Activated CD4-positive, alpha-beta T cell treated with anti-CD3 and anti-CD28 coated beads, Interleukin-2, amount 50 U/mL, for 4 hours (primary cell): Measurements from ENCODE around the gene CFAP99.
A peak's percentile ranks its signal among the peaks of the same experiment; 100 is the strongest.
"Not testable (repeated sequence)": the region's sequence is repeated elsewhere in the genome, so short reads cannot be mapped to it uniquely, and the experiment has no call there.

Experiments
- DNase-seq, 2 experiments: peaks; one replicate each; pipeline ENCODE4 v3.0.0-alpha.2; 2020

CFAP99 gene

DNA sequence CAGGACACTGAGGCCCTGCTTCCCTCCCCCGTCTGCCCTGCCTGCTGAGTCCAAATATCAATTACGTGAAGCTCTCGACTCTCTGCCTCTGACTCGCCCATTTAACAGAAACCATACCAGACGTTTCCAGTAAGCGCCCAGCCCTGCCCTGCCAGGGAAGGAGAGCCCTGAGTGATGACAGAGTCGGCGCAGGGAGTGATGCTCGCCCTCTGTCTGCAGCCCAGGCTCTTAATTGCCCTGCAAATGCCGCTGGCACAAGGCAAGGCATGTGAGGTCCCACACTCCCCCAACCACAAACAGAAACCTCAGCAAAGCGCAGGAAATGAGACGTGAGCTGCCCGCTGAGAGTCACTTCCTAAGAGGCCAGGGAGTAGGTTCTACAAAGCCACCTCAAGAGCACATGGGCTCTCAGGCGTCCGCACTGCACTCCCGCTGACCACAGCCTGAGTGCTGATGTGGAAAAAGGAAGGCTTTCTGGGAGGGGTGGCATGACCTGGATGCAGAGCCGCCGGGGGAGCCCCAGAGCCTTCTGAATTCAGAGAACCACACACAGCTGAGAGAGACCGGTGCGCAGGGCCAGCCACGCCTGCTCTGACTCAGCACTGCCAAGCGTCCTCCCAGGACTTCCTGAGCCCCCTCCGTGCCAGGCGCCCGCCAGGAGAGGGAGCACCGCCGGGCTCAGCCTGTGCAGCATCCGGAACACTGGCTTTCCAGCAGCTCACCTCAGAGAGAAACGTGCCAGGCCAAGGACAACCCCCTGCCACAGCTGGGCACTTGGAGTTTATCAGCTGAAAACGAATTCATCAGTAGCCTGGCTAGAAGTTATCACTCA lies 5.7 kb upstream of the CFAP99 start:
- peak; percentile 82 to 85 for DNase-seq

DNA sequence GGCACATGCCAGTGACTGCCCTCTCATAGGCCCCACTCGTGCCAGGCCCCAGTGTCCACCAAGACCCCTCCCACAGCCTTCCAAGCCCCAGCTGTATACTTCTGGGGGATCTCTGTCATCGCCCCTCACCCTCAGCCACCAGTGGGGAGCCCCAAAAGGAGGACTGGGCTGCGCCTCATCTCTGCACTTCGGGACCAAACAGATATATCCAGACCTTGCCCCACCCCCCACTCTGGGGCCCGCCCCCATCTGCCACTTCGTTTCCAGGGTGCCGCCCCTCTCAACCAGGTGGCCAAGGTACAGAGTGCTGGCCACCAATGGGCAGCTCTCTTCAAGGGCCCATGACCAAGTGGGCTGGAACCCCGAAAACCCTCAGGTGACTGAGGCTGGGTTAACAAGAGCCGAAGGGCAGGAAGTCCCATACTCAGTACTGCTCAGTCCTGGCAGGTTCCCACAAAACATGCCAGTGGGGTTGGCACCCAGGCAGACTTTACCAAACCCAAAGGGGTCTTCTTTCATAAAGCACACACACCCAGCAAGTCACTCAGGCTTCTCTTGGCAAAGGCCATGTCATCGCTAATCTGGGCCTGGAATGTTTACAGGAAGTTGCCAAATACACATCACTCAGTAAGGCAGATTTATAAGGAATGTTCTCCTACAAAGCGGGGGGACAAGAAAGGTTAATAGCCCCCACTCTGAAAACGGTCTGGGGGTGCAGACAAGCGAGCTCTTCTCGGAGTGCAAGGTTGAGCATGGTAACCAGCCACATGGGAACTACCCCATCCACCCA lies 4.7 kb upstream of the CFAP99 start:
- DNase-seq, result no peak

DNA sequence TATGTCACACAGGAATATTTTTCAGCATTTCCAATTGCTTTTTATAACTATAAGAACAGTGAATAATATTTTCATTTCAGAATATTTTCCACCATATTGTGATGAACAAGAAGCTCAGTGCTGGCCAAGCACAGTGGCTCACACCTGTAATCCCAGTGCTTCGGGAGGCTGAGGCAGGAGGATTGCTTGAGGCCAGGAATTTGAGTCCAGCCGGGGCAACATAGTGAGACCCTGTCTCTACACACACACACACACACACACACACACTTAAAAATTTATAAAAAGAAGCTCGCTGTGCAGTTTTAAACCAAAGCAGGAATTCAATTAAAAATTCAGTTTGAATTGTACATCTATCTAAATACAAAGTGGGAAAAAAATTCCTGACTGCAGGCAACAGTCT lies 3.5 kb upstream of the CFAP99 start:
- DNase-seq, result no peak

DNA sequence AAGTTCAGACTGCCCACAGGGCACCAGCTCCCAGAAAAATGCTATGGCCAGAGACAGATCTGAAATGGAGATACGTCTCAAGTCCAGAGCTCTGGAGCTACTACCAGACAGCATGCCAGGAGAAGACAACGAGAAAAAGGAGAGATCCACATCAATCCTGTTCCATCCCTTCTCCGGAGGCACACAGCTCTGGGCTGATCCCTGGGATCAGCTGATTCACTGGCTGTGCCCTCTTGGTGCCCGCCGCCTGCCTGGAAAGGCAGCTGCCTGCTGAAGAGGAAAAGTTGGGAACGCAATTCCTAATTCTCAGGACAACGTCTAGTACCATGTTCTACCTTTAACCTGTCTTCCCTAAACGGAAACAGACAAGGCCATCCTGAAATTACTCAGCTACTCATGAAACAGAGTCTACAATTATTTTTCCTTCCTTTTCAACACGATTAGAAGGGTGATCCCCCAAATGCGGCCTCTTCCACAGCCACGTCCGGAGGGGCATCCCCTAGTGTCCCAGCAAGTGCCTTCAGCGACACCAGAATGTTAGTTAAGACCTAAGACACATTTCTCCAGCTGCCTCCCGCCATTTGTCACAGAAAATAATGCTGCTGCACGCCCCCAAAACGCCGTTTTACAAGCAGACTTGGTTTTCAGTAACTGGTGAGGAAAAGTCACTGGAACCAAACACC lies 2.7 kb upstream of the CFAP99 start:
- DNase-seq, result no peak

DNA sequence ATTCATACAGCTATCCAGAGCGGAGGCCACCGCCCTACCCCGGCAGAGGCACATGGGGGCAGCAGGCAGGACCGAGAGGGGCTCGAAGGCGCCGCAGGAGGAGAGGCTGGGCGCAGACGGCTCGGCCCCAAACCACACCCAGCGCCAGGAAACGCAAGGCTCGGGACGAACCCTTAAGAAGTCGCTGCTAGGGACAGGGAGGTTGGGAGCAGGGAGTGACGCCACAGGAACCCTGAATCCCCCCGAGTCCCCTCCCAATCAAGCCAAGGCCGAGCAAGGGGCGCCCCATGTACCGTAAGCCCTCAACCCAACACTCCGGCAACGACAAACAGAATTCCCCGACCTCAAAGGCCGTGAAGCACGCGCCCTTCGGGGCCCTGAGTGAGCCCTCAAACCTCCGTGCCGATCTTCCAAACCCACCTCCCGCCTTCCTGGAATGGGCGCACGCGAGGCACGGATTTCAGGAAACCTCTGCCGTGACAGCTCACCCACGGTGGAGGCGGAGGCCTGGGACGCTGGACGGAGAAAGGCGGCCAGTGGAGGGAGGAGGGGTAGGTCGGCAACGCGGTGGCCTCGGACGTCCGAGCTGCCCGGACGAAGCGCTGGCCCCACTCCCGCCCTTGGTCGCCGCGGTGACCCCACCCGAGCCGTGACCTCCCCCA lies 2.1 kb upstream of the CFAP99 start:
- no peak for DNase-seq

DNA sequence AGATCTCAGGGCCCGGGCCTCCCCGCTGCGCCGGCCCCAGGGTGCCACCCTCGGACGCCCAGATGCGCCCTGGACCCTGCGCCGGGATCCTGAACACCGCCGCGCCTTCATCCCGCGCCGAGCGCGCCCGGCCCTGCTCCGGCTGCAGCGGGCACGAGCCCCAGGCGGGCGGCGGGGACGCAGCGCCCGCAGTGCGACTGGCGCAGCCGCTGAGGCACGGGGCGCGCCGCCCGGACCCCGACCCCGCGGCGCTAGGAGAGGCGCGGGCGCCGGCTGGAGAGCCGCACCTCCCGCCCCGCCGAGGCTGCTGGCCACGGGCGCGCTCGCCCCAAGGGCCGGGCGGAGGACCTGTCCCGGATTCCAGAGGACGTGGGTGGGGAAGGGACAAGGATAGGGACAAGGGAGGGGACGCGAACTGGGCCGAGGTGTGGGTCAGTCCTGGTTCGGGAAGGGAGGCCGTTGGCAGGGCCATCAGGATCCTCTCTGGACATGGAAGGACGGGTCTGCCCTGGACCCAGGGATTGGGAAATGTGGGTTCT lies 1.5 kb upstream of the CFAP99 start:
- DNase-seq, result no peak

DNA sequence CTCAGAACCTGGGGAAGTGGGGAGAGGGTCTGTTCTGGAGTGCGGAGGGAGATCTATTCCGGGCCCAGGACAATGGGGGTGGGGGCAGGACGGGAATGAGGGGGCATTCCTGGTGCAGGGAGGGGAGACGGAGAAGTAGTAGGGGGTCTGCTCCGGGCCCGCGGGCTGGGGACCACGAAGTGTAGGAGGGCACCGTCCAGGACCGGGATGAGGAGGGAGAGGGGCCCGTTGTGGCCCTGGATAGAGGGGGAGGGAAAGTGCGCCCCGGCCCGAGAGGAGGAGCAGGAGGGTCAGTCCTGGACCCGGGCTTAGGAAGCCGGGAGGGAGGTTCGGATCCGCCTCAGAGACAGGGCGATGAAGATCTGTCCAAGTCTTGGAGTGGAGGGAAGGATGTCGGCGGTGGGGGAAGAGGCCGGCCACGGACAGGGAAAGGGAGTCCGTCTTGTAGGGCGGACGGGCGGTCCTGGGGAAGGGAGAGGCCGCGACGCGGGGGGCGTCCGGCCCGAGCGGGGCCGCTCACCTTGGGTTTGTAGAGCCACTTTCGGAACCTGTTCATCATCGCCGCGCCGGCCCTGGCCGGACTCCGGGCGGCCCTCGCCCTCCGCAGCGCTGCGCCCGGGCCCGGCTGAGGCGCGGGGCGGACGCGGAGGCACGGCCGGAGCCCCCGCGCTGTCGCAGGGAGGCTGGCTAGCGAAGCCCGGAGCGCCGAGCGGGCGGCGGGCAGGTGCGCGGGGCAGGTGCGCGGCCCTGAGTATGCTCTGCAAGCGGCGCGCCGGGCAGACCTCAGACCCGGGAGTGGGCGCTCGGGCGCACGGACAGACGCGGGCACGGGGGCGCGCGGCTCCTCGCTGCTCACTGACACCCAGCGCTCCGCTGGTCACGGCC lies 748 bp upstream of the CFAP99 start, which contains the start of gene ZFYVE28:
TSS of gene ZFYVE28 (minus strand) at position 881 of the 885 bp plus-strand sequence. CDS start at position 559, 322 bp downstream.
- DNase-seq, result peak in 1 of 2 experiments; percentile 32

DNA sequence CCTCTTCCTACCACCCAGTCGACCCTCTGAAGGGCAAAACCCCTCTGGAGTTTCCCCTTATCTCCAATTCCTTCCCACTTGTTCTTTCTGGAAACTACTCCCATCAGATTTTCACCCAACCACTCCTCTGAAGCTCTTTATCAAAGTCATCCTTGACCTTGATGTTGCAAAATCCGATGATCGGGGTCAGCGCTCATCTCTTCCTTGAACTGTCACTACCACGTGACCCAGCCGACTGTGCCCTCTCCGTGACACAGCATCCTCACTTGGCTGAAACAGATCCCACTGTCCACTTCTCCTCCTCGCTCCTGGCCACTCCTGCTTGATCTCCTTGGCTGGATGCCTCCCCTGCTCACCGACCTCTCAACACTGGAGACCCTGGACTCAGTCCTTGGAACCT lies 1.1 kb downstream of the CFAP99 start:
- no peak for DNase-seq

DNA sequence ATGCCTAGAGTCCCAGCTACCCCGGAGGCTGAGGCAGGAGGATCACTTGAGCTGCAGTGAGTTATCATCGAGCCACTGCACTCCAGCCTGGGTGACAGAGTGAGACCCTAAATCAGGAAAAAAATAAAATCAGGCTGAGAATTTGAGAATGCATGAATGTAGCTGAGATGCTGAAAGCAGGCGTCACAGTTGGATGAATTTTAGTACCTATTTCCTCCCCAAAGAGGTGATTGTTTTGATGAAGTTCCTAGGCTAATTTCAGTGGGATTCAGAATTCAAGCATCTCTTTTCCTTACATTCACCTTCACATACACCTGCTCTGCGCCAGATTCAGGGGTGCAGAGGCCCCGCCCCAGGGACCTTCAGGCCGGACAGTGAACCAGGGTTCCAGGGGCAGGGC lies 3.2 kb downstream of the CFAP99 start:
- DNase-seq, result no peak

DNA sequence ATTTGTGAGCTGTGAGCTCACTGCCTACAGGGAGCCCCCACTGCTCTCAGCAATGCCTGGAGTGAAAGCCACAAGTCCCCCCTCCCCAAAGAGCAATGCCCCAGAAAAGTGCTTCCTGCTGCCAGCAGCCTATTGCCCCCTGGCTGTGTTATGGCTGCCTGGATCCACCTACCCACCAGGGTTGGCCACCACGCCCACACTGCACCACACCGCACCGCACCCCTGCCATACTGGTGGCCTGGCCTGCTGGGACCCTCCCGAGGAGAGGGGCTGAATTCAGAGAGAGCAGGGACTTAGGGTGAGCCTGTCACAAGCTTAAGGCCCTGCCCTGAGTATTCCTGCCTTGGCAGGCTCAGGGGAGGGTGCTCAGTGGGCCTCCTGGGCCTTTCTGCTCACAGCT lies 4.3 kb downstream of the CFAP99 start:
- no peak for DNase-seq

DNA sequence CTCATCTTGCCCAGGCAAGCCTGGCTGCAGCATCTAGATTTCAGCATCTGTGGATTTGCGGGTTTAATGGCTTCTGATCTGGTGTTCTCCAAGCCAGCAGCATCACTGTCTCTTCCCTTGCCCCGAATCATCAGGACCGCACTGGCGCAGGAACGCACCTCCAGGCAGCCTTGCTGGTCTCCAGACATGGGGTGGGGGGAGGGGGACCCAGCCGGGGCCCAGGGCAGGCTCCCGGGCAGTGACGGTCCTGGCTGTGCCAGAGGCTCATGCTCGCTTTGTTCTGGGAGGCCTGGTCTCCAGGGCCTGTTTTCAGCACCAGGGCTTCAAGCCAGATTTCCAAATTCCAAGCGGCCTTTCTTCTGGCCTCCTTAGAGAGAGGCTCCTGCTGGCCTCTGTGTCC lies 4.9 kb downstream of the CFAP99 start:
- DNase-seq, result no peak

DNA sequence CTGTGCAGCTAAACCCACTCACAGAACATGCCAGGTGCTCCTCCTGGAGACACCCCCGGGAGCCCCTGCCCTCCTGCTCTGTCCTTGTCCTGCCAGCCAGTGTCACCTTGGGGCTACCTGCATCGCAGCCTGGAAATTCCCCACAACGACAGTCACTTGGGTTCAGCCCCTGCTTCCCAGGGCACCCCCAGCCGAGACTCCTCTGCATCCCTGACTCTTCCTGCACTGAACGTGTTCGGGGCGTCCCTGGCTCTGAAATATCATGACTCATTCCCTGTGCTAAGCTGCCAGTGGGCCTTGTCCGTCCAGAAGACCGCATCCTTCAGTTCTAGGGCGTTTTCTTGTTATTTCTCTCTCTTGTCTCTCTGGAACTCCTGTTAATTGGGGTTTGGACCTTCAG lies 5.8 kb downstream of the CFAP99 start:
- DNase-seq, result no peak

DNA sequence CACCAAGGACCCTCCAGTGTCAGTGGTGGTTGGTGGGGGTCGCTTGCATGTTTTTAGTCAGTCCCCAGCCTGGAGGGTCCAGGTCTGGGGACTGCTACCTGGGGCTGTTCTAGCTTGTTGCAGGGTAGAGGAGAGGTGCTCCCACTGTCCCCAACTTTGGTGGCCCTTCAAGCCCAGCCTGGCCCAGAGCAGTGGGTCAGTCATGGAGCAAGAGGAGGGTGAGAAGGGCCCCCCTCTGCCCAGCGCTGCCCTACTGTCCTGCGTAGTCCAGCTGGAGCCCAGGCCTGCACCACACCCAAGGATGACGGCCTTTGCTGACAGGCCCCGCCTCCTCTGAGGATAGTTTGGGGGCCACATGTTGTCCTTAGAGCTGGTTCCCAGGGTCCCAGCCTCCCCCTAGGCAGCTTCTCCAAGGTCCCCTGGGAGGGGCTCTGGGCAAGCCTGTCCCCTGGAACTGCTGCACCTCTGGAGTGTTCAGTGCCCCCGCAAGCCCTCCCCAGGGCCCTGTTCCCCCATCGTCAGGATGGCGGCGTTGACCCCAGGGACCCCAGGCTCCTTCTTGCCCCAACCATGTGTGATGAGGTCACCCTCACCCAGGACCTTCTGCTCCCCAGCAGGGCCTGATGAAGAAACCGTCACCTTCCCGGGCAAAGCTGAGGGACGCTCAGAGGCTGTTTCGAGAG lies 6.8 kb downstream of the CFAP99 start:
- DNase-seq, result no peak

DNA sequence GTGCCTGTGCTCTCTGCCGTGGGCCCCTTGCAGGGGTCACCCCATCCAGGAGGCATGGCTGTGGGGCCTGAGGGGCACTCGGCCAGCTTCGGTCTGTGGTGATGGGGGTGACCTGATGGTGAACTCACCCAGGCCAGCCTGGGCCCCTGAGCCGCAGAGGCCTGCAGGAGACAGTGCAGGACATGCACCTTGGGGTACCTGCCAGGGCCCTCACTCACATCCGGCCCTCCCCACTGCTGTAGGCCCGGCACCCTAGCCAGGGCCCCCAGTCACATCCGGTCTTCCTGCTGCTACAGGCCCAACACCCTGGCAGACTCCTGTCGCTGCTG lies 7.3 kb downstream of the CFAP99 start:
- no peak for DNase-seq

DNA sequence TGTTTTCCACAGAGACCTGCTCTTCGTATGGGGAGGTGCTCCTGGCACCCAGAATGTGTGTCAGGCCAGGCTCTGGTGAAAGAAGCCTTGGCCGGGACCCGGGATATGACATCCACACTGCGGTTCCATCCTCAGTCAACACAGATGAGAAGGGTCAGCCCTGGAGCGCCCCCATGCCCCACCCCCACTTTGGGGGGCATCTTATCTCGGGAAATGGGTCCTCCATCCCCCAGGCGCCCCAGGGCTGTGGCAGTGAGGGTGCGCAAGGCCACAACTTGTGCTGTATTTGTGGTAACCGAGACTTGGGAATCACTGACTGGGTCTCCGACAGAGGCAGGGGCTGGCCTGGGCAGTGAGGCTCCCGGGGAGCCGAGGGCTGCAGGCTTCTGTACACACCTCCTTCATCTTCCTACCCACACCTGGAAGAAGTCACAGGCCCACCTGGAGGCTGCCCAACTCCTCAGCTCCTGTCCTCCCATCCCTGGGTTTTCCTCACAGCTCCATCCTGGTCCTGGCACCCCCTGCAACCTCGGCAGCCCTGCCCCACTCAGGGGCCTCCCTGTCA lies 8.0 kb downstream of the CFAP99 start:
- DNase-seq, result no peak

DNA sequence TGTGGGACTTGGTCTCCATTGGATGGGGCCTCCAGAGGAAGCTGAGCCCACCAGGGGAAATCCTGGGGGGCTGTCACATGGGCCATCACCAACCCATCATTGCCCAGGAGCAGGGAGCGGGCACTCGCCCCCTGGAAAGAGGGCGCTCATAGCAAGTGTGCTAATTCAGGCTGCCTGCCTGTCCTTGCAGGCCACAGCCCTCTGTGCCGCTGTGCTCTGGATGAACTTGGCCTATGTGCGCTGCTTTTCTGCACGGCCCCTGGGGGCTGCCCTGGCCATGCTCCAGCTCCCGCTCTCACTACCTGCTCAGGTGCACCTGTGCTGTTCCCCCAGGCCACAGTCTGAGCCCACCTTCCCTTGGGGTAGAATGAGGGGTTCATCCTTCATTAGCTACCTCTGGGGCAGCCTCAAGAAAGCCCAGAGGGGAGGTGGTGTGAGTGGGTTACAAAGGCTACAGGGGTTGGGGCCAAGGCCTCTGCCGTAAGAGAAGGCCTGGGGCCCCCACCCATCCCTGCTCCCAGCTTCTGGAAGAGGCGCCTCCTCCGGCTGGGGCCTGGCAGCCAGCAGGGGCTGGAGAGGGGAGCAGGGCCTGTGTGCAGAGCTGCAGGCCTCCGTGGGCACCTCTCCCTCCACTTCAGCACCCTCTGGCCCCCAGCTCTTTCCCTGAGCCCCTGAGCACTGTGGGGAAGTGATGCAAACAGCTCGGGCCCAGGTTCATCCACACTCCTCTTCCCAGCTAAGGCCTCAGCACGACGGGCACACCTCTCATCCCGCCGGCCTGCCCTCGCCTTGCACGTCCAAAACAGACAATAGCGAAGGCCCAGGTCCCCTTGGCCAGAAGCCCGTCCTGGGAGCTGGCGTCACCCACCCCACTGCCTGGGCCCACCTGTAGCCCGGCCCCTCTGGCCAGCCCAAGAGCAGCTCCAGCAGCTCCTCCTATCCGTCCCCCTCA lies 8.9 kb downstream of the CFAP99 start:
- no peak for DNase-seq

DNA sequence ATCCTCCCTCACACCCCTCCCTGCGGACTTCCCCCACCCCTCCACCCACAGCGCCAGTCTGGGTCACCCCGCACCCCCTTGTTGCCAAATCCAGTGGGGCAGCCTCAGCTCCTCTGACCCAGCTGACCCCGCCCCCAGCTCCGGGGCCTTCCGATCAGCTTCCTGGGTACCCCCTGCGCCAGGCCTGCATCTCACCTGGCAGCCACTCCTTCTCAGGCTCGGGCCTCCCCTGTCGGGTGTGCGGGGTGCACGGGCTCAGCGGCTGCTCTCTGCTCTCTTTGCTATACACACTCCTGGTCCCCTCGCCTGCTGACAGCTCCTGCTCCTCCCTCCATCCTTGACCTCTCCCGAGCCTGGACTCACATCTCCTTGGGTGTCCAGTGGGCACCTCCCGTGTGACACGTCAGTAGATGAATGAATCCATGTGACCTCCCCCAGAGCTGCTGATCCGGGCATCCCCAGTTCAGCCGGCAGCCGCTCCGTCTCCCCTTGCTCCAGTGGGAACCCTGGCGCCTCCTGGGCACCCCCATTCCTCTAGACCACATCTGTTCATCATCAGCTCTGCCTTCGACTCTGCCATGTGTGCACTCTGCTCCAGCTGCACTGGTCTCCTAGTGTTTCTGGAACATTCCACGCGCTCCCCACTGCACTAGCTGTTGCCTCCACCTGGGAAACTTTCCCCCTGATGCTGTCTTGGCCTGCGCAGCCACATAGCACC lies 9.9 kb downstream of the CFAP99 start:
- no peak for DNase-seq

DNA sequence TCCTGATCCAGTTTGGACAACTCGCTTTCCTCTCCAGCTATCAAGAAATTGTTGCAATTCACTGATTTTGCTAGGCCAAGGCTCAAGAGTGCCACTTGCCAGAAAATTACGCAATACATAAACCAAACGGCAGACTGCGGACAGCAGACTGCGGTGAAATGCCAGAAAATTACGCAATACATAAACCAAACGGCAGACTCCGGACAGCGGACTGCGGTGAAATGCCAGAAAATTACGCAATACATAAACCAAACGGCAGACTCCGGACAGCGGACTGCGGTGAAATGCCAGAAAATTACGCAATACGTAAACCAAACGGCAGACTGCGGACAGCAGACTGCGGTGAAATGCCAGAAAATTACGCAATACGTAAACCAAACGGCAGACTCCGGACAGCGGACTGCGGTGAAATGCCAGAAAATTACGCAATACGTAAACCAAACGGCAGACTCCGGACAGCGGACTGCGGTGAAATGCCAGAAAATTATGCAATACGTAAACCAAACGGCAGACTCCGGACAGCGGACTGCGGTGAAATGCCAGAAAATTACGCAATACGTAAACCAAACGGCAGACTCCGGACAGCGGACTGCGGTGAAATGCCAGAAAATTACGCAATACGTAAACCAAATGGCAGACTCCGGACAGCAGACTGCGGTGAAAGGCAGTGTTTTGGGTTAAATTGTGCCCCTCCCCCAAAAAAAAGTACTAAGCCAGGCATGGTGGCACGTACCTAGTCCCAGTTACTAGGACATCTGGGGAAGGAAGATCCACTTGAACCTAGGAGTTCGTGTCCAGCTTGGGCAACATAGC lies 11.4 kb downstream of the CFAP99 start:
- not testable (repeated sequence) for DNase-seq
